Testis (tissue), 2 donors: ENCODE measurements around the gene MRPL20.

ENCODE experiments used
- POLR2A ChIP-seq: fragments of 450-650 bp; IDR thresholded peaks from one replicate; pipeline ENCODE4 v1.6.1; 2017; ENCODE audit warnings: antibody characterized with exemption, mild to moderate bottlenecking, moderate library complexity
- TF ChIP-seq, protein P1 (sequence below), 3 experiments: fragments of 450-650 bp in 2 of 3; fragments of 200-600 bp in 1 of 3; sonication (generic) in 1 of 3; IDR thresholded peaks; one replicate each; pipeline ENCODE4 v1.5.1; 2016 to 2019; ENCODE audit warnings: antibody characterized with exemption in 3 of 3, mild to moderate bottlenecking in 2 of 3, moderate library complexity in 1 of 3

DNA sequence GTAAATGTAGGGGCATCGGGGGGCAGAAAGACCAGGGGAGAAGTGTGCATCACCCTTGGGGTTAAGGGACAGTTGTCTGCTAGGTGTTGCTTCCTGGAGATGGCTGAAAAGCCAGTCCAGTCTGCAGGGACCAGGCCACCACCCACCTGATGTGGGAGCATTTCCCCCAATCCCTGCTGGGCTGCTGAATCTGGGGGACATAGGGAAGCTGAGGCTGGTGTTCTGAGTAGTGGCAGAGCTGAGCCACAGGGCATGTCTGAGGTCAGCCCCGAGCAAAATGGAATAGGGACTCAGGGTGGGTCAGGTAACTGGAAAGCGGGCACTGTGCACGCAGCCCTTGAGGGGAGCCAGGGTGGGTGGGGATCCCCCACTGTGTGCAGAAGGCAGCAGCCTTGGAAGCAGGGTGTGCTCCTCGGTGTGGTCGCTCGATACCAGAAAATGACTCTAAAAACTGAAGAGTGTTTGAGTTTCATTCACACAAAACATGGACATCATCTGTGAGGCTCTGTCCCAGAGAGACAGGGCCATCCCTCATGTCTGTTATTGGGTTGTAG lies 5.6 kb downstream of the MRPL20 start:
- no peak for TF ChIP-seq POLR2A
- TF ChIP-seq, protein P1, sequence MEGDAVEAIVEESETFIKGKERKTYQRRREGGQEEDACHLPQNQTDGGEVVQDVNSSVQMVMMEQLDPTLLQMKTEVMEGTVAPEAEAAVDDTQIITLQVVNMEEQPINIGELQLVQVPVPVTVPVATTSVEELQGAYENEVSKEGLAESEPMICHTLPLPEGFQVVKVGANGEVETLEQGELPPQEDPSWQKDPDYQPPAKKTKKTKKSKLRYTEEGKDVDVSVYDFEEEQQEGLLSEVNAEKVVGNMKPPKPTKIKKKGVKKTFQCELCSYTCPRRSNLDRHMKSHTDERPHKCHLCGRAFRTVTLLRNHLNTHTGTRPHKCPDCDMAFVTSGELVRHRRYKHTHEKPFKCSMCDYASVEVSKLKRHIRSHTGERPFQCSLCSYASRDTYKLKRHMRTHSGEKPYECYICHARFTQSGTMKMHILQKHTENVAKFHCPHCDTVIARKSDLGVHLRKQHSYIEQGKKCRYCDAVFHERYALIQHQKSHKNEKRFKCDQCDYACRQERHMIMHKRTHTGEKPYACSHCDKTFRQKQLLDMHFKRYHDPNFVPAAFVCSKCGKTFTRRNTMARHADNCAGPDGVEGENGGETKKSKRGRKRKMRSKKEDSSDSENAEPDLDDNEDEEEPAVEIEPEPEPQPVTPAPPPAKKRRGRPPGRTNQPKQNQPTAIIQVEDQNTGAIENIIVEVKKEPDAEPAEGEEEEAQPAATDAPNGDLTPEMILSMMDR (IDR thresholded peaks at IDR 0.05): no peak
